Measurements from ENCODE around the gene PDXK. TPM values are rescaled to one million over a fixed set of nuclear protein-coding genes. Genes with fewer than 3 reads are reported as not detected.

The PDXK gene
- total RNA-seq, 4 donors from 2014 or later = 45.0 to 66.0 (median 57.4) TPM

DNA sequence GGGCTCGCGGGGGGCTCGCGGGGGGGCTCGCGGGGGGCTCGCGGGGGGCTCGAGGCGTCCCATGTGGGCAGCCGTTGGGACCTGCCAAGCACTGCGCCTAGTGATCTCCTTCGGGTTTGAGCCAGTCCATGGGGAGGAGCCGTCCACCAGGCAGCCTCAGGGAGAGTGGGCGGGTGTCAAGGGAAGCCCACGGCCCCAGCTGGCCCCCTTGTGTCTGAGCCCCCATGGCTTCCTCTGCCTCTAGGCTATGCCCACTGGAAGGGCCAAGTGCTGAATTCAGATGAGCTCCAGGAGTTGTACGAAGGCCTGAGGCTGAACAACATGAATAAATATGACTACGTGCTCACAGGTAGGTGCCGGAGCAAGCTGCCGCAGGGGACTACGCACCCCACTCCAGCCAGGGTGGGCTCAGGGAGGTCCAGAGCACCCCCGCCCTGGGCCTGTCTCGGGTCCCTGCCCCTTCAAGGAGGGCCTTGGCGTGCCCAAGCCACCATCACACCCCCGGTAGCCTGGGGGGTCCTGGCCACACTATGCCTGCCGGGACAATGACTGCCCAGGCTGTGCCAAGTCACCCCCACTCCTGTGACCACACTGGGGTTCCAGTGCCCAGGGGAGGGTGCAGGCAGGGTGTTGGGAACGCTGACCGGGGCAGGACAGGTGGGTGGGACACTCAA lies 22.6 kb downstream of the PDXK start:
- no peak for DNase-seq (ENCODE audit: low spot score in 2 of 2)
- Histone ChIP-seq H3K27me3 (no peaks in the 10 kb centered on the region), H3K36me3 (peaks cover 51% of the 10 kb centered on the region), H3K4me3 (no peak overlapping the region), H3K27ac (no peak overlapping the region), H3K4me1 (no peaks in the 10 kb centered on the region), H3K9me3 (no peaks in the 10 kb centered on the region)
- 85% methylated on average over 4 of the region's 28 CpGs for WGBS
- TF ChIP-seq, protein P1, sequence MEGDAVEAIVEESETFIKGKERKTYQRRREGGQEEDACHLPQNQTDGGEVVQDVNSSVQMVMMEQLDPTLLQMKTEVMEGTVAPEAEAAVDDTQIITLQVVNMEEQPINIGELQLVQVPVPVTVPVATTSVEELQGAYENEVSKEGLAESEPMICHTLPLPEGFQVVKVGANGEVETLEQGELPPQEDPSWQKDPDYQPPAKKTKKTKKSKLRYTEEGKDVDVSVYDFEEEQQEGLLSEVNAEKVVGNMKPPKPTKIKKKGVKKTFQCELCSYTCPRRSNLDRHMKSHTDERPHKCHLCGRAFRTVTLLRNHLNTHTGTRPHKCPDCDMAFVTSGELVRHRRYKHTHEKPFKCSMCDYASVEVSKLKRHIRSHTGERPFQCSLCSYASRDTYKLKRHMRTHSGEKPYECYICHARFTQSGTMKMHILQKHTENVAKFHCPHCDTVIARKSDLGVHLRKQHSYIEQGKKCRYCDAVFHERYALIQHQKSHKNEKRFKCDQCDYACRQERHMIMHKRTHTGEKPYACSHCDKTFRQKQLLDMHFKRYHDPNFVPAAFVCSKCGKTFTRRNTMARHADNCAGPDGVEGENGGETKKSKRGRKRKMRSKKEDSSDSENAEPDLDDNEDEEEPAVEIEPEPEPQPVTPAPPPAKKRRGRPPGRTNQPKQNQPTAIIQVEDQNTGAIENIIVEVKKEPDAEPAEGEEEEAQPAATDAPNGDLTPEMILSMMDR (IDR thresholded peaks at IDR 0.05) = no peak
- TF ChIP-seq POLR2AphosphoS5 (IDR thresholded peaks at IDR 0.05) (no peak), POLR2A (IDR thresholded peaks at IDR 0.05) (no peak), EP300 (IDR thresholded peaks at IDR 0.05) (no peak)

DNA sequence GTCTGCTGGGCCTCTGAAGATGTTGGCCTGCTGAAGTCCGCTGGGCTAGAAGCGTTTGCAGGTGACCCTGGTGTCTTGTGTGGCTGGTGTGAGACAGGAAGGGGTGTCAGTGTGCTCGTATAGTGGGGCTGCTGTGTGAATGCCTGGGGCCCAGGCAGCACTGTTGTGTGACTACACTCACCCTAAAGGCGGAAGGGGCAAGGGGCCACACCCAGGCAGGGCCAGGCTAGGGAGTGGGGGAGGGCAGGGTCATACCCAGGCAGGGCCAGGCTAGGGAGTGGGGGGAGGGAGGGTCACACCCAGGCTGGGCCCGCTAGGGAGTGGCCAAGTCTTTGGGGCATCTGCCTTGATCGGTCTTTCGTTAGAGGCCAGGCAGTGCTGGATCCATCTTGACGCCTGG lies 25.0 kb downstream of the PDXK start:
- TF ChIP-seq POLR2AphosphoS5 (IDR thresholded peaks at IDR 0.05) (no peak), EP300 (IDR thresholded peaks at IDR 0.05) (no peak), POLR2A (IDR thresholded peaks at IDR 0.05) (no peak)
- TF ChIP-seq, protein P1 (IDR thresholded peaks at IDR 0.05) = no peak
- no peak overlapping the region for H3K4me3 ChIP-seq
- WGBS = 81% methylated on average over 8 of the region's 8 CpGs
- no peaks in the 10 kb centered on the region for H3K27me3 ChIP-seq
- H3K9me3 ChIP-seq = no peaks in the 10 kb centered on the region
- peaks cover 56% of the 10 kb centered on the region for H3K36me3 ChIP-seq
- no peak for DNase-seq (ENCODE audit: low spot score in 2 of 2)
- no peaks in the 10 kb centered on the region for H3K4me1 ChIP-seq
- H3K27ac ChIP-seq = no peak overlapping the region

DNA sequence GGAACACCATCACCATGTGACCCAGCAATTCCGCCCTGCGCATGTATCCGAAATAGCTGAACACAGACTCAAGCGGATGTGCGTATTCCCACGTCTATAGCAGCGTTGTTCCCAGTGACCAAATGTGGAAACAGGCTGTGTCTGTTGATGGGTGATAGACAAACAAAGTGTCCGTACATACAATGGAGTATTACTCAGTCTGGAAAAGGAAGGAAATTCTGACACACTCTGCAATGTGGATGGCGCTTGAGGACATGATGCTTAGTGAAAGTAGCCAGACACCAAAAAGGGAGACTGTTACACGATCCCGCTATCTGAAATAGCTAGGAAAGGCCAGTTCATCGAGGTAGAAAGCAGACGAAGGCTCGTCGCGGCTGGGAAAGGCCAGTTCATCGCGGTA lies 25.8 kb downstream of the PDXK start:
- Histone ChIP-seq H3K4me1 (no peaks in the 10 kb centered on the region), H3K27me3 (no peaks in the 10 kb centered on the region), H3K36me3 (peaks cover 63% of the 10 kb centered on the region), H3K27ac (no peak overlapping the region), H3K4me3 (no peak overlapping the region), H3K9me3 (no peaks in the 10 kb centered on the region)
- no peak for DNase-seq (ENCODE audit: low spot score in 2 of 2)
- TF ChIP-seq EP300 (IDR thresholded peaks at IDR 0.05) = no peak
- TF ChIP-seq POLR2A (IDR thresholded peaks at IDR 0.05) = no peak
- TF ChIP-seq POLR2AphosphoS5 (IDR thresholded peaks at IDR 0.05) = no peak
- TF ChIP-seq, protein P1 (IDR thresholded peaks at IDR 0.05) = no peak
- WGBS = 97% methylated on average over 18 of the region's 18 CpGs

DNA sequence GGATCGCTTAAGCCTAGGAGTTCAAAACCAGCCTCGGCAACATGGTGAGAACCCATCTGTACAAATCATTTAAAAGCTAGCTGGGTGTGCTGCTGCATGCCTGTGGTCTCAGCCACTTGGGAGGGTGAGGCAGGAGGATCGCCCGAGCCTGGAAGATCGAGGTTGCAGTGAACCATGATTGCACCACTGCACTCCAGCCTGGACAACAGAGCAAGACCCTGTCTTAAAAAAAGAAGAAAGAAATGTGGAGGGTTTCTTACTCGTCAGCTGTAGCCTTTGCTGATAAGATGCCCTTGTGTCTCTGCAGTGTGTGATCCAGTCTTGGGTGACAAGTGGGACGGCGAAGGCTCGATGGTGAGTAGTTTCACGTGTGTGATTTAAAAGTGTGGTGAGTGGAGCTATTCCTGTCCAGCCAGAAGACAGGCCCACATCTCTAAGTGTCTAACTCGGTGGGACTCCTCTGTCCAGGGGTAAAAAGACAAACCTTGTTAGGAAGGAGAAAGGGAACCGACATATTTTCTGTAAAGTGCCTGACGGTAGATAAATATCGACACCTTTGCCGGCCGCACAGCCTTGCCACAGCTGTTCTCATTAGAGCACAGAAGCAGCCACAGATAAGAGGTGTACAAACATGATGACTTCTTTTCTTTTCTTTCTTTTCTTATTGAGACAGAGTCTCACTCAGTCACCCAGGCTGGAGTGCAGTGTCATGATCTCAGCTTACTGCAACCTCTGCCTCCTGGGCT lies 27.0 kb downstream of the PDXK start:
- Histone ChIP-seq H3K27ac (no peak overlapping the region), H3K4me3 (no peak overlapping the region), H3K4me1 (no peaks in the 10 kb centered on the region), H3K9me3 (no peaks in the 10 kb centered on the region), H3K36me3 (peaks cover 76% of the 10 kb centered on the region), H3K27me3 (no peaks in the 10 kb centered on the region)
- no peak for TF ChIP-seq EP300 (IDR thresholded peaks at IDR 0.05)
- TF ChIP-seq, protein P1 (IDR thresholded peaks at IDR 0.05) = no peak
- TF ChIP-seq POLR2A (IDR thresholded peaks at IDR 0.05) = no peak
- TF ChIP-seq POLR2AphosphoS5 (IDR thresholded peaks at IDR 0.05) = no peak
- 92% methylated on average over 16 of the region's 16 CpGs for WGBS
- DNase-seq (ENCODE audit: low spot score in 2 of 2) = no peak

DNA sequence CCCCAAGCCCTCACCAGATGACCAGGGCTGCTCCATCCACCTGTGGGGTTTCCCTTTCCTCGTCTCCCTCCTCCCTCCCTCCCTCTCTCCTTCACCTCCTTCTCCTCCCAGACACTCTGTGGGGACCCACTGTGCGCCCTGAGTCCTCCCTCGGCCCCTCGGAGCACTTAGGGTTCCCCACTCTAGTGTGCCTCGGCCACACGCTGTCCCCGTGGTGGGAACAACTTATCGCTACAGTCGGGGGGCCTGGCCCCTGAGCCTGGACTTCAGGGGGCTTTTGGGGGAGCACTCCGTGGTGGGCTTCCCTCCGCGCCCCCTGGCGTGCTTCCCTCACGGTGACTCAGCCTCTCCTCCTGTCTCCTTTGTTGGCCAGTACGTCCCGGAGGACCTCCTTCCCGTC lies 29.7 kb downstream of the PDXK start:
- Histone ChIP-seq H3K27me3 (no peaks in the 10 kb centered on the region), H3K4me1 (no peaks in the 10 kb centered on the region), H3K9me3 (no peaks in the 10 kb centered on the region), H3K36me3 (peaks cover 98% of the 10 kb centered on the region), H3K4me3 (no peak overlapping the region), H3K27ac (no peak overlapping the region)
- TF ChIP-seq POLR2AphosphoS5 (IDR thresholded peaks at IDR 0.05) (no peak), POLR2A (IDR thresholded peaks at IDR 0.05) (no peak), EP300 (IDR thresholded peaks at IDR 0.05) (no peak)
- no peak for DNase-seq (ENCODE audit: low spot score in 2 of 2)
- whole genome bisulfite sequencing = 92% methylated on average over 17 of the region's 17 CpGs
